GM21737 (cell line): ENCODE data around the gene PCBP3.
"Not testable (repeated sequence)": the region's sequence is repeated elsewhere in the genome, so short reads cannot be mapped to it uniquely, and the experiment has no call there.

Experiments
- ATAC-seq: cut with Tn5 transposase; IDR thresholded peaks from one replicate; pipeline ENCODE4 v1.9.1; 2021; ENCODE audit warnings: mild to moderate bottlenecking, moderate library complexity; ENCODE audit not compliant: unreplicated experiment

Gene PCBP3

DNA sequence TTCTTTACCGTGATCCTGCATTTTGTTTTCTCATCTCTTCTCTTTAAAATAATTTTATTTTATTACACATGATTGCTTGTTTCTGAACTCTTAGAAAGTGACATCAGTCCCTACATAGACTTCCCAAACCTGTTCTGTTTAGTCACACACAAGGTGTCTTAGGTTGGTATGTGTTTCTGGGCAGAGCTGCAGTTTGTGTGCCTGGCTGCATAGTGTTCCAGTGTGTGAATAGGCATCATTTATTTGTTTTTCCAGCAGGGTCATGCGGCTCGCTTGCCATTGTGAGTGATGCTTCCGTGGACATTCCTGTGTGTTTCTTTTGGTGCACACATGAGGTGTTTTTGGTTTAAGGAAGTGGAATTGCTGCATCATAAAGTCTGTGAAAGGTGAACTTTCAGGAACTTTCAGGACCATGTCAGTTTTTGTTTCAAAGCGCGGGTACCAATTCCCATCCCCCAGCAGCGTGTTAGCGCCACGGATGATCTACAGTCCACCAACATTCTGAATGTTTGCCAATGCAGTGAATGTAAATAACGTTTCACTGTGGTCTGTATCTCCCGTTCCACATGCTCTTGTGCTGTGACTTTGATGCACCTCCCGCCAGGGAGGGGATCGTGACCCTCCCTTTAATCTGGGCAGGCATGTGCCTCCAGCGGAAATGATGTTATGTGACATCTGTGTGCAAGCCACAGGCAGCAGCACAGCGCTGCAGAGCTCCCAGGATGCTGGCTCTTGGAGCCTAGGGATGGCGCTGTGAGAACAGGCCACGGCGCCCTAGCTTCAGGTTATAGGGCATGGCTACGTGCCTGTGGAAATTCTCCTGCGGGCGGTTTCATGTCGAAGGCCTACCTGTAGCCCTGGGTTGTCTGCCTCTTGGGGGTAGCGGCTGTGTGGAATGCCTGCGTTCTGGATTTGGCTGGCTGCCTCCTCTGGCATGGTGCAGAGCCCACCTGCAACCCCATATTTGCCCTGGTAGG is 193.5 kb downstream of the PCBP3 start:
- ATAC-seq: no peak

DNA sequence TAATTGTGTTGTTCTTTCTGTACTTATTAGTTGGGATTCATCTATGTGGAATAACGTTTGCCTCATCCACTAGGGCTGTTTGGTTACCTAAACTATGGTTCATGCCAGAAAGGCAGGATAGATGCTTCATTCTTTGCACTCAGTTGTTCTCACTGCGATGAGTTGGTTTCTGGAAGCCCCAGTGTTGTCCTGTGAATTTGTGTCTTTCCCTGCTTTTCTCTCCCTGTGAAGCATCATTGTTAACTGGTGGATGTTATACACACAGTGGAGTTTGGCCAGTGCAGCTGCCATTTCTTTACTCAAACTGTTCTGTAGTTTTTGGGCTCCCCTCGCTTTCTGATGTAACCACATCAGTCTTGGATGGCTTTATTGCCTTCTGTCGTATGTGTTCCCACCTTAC is 194.4 kb downstream of the PCBP3 start:
- ATAC-seq: no peak

DNA sequence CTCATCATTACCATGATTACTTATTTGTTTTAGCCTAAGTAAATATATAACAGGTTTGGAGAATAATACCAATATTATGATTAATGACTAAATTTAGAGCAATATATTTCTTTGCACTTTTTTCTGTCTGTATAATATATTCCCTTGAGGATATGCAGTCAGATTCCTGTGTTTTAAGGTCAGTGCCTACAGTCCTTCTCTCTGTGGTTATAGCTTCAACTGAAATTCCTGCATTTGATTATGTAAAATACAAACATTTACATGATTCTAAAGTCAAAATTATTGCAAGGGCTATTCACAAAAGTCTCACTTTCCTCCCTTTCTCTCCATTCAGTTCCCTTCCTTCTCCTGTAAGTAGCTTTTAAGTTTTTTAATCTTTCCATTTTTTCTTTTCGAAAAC is 195.1 kb downstream of the PCBP3 start:
- no peak for ATAC-seq

DNA sequence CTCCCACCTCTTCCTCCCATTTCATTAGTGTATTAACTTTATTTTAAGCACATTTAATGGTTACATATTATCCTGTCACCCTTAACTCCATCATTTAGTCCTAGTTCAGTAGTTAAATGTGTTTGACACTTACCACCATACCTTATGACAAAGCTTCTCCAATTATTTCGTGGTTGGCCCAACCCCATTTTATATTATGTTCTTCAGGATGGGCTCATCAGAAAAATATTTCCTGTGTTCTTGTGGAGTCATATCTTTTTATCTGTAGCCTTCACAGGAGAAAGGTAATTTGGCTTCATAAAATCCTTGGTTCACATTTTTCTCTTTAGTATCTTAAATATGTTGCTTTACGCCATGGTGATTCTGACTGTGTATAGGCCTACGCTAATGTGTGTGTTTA is 195.7 kb downstream of the PCBP3 start:
- no peak for ATAC-seq

DNA sequence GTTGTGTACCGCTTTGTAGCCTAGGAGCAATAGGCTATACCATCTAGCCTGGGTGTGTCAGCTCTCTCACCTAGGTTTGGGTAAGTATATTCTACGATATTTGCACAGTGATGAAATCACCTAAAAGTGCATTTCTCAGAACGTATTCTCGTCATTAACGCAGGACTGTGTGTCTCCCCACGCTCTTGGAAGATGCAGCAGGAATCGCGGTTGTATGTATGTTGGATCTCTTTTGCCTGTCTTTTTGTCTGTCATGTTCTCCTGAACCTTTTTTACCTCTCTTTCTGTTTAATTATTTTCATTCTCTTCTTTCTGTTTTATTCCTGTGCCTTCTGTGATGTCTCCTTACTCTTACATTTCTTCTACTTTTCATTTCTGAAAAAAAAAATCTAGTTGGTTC is 197.5 kb downstream of the PCBP3 start:
- no peak for ATAC-seq

DNA sequence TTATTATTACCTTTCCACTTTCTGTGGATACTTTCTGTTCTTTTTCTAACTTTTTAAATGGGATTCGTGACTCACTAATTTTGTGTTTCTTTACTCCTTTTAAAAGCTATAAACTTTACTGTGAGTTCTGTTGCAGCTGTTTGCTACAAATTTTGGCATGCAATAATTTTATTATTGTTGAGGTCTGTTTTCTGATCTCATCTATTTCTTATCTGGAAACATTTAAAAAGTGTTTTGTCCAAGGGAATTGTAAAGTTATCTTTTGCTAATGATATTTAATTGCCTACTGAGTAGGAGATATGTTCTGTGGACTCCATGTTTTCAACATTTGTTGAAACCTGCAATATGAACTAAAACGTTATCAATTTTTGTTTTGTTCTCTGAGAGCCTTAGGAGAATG is 199.9 kb downstream of the PCBP3 start:
- no peak for ATAC-seq

DNA sequence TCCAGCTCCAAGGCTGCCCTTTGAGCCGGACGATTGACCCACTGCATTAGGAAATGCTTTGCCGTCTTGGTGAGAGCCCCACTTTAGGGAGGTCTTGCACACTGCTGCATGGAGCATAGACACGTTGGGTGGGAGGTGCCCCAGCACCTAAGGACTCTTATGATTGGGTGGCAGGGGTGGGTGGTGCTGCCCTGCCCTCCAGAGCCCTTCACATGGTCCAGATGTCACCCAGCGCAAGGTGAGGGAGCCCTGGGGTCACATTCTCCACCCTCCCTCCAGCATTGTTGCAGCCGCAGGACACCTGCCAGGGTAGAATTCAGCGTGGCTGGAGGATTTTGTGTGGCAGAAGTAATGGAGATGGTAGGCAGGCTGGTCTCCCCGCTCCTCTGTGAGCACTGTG is 200.7 kb downstream of the PCBP3 start:
- no peak for ATAC-seq

DNA sequence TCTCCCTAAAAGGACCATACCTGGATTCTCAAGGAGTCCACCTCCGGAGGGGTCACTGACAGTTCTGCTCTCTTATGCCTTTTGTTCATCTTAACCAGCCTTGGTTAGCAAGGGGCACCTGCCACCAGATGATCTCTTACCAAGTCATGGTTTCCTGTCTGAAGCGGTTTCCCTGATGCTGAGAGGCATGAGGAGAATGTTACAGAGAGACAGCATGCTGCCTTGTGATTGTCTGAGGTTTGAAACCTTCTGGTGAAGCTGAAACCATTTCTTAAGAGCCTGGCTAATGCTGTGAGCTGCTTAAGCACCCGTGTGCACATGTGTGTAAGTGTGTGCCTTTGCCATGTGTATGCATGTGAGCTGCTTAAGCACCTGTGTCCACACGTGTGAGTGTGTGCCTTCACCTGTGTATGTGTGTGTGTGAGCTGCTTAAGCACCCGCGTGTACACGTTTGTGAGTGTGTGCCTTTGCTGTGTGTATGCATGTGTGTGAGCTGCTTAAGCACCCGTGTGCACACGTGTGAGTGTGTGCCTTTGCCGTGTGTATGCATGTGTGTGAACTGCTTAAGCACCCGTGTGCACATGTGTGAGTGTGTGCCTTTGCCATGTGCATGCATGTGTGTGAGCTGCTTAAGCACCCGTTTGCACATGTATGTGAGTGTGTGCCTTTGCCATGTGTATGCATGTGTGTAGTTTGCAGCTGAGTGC is 201.7 kb downstream of the PCBP3 start:
- ATAC-seq: no peak

DNA sequence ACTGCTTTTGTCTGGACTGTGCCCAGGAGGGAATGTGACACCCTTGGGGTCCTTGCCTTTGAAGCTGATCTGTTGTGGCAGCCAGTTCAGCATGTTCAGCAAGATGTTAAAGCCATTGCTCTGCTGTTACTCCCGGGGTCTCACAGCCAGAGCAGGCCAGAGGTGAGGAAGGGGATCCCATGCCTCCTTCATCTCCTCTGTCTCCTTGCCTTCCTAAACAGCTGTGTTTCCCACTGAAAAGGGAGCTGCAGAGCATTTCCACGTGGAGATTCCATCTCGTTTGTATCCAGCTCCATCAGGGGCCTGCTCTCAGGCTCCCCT is 202.2 kb downstream of the PCBP3 start:
- no peak for ATAC-seq

DNA sequence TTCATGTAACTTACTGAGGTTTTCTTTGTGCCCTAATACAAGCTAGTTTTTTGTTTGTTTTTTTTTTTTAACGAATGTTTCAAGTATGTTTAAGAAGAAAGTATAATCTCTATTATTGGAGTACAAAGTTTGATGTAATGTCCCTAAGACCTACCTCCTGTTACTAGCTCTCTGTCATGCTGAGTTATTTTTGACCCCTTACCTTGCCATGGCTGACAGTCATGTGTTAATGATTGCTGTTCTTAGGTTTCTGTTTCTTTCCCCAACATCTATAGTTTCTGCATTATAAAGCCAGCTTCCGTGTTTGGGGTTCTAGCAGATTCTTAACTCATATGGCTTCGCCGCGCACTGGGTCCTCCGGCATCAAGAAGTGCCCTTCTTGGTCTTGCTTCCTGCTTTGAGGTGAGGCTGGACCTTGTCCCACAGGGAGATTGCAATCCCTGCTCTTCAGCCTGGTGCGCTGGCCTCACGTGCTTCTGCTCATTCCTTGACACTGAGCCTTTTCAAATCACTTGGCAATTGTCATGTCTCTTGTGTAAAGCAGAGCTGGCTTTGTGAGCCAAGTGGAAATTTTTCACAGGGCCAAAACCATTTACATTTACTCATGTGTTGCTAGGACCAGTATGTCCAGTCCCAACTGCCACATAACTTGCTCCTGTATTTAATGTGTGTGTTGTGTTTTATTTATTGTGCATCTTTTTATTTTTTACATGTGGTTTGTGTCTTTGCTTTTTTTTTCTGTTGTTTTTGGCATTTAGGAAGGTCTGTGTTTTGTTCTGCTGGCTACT is 203.0 kb downstream of the PCBP3 start:
- ATAC-seq: no peak

DNA sequence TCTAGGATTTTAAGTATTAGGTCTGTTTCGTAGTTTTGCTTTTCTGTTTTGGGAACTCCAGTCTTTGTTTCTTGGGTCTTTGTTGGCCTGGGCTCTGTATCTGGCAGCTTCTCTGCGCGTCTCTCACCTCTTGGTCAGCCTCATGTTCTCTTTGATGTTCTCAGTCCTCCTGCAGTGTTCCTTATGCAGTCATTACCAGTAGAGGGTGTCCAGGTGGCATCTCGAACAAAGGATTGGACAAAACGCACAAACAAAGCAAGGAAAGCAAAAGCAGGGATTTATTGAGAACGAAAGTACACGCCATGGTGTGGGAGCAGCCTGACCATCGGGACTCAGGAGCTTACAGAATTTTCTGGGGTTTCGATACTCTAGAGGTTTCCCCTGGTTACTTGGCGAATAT is 204.3 kb downstream of the PCBP3 start:
- ATAC-seq: no peak

DNA sequence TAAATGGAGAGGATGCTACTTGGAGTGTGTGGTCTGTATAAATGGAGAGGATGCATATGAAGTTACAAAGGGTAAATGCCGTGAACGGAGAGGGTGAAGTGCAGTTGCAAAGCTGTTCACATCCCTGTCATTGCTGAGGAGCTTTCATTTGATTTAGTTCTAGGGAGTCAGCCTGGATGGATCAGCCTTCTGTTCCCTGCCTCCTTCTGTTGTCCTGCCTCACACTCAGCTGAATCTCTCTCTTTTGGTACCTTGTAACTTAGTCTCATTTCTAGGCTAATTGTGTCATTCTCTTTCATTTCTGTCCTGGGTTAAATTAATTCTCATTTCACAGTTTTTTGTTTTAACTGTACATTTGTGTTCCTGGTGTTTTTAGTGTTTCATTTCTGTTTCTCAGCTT is 204.8 kb downstream of the PCBP3 start:
- no peak for ATAC-seq

DNA sequence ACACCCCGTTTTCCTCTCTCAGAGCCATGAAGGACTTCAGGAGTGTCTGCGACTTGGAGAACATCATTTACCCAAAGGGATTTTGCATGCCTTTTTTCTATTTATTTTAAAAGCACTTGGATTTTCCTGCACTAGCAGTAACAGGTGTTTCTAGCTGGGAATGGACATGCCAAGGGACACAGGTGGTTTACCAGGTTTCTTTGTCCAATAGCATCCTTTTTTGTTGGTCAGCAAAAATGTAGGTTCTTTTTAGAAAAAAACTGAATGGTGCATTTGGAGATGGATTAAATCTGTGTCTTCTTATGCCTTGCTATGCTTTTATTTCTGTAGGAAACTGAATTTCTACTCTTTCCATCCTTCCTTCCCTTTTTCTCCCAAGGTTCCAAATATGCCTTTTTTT is 205.3 kb downstream of the PCBP3 start:
- ATAC-seq: no peak

DNA sequence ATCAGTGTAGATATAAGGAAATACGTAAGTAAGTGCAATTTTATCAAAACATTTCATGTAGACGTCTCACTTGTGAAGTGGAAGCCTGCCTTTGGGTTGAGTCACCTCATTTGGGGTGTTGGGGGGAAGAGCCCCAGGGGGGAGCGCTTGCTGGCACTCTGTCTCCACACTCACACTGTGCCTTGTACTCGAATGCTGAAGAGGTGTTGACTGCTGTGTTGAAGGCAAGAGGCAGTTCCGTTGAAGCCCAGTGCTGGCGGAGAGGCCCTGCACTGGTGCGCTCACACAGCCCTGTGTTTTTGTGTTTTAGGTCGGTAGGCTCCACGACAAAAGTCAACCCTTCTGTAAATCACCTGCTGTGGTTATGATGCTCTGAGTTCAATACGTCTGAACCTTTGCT is 206.1 kb downstream of the PCBP3 start:
- ATAC-seq: no peak

DNA sequence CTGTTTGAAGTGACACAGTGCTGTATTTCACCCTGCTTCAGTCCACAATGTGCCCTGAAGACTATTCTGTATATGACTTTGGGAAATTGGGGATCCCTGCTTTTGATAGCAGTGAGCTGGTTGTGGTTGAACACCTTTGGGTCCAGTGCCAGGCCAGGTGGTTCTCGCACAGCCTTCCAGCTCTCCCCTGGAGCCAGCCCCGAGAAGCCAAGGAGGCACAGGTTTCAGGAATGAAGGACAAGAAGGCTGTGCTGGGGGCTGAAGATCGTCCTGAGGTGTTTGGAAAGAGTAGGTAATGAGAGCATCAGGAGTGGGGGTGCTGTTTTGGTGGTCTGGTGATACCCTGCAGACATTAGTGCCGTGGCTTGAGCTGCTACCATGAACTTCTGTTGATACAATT is 206.7 kb downstream of the PCBP3 start:
- ATAC-seq: no peak

DNA sequence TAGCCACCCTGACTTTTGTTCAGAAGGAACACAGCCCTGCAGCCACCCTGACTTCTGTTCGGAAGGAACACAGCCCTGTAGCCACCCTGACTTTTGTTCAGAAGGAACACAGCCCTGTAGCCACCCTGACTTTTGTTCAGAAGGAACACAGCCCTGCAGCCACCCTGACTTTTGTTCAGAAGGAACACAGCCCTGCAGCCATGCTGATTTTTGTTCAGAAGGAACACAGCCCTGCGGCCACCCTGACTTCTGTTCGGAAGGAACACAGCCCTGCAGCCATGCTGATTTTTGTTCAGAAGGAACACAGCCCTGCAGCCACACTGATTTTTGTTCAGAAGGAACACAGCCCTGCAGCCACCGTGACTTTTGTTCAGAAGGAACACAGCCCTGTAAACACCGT is 208.9 kb downstream of the PCBP3 start:
- ATAC-seq: not testable (repeated sequence)

DNA sequence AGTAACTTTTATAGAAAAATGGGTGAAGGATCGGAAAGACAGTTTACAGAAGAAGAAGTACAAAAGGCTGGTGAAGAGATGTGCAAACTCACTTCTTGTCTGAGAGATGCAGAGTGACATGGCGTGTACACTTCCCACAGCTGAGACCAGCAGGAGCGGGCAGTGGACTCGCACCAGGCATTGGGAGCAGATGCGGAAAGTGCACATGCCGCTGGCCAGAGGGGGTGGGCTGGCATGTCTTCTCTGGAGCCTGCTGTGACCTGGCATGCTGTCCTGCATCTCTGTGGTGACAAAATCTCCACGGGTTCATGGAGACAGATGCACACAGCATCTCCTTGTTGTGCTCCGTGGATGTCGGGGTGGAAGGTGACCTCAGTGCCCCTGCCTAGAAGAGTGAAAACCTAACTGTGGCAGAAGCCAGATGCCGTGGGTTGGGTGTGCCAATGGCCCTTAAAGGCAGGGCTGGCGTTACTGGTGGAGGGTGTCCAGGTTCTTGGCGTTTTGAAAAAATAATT is 209.4 kb downstream of the PCBP3 start:
- no peak for ATAC-seq

DNA sequence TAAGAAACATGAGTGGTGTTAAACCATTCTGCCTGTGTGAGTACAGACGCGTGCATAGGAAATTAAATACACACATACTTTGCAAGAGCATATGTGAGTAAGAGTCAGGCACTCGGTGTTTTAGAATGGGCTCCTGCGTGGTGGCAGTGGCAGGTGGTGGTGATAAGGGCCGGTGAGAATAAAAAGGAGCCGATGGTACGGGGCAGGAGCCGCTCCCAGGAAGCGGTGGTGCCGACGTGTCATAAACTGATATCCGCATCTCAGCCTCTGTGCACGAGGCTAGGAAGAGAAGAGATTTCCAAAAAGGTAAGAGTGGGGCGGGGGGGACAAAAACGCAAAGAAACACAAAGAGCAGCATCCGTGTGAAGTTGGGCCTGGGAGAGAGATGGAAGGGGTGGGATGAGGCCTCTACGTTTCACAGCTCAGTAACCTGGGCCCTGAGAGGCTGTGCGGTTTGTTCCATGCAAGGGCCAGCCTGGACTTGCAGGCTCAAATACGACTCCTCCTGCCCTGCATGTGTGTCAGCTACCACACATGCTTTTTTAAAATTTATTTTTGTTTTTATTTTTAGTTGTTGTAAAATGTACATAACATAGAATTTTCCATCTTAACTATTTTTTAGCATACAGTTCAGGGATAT is 210.3 kb downstream of the PCBP3 start:
- ATAC-seq: no peak

DNA sequence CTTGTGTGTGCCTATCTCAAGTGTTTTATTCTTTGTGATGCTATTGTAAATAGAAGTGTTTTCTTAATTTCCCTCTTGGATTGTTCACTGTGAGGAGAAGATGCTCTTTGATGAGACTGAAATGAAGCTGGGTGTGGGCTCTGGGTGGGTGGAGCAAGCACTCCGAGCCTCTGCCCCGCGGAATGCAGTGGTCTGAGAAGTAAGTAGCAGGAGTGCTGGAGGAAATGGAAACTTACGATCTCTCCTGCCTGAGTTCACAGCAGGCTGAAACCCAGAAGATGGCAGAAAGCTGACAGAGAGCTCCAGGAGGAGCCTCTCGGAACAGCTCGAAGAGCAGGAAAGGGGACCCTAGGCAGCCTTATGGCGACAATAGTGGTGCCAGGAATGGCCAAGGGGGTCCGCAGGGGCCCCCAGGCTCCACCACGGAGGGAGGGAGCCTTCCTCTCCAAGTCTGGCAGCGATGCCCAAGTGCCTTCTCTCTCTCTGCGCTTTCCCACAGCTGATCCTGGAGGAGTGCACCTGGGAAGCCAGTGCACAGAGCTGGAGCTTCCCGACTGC is 211.2 kb downstream of the PCBP3 start:
- no peak for ATAC-seq

DNA sequence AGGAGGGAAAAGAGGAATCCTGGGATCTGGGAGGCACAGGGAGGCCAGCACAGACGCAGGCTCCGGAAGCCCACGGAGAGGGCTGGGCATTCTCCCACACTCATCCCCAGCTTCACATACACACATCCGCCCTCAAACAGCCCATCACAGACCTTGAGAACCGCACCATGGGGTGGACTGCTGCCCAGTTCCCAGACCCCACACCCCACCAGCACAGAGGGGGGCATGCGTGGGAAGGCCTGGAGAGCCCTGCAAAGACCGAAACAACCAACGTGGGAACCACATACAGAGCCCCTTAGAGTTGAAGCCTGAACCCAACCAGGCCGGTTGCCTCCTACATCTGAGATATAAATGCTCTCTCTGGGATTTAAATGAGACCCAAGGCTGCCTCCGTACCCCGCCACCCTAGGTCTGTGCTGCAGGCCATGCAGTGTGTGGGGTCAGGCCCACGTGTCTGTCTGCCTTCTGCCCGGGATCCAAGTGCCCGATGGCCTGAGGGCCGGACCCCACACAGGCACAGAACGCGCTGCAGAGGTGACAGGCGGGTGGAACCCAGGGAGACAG is 211.8 kb downstream of the PCBP3 start:
- no peak for ATAC-seq
